B cell (primary cell): Measurements from ENCODE around the gene FCER2.

Source experiments
- EZH2 ChIP-seq: IDR thresholded peaks from 2 replicates; pipeline ENCODE4 v1.6.1; 2012; ENCODE audit warnings: borderline replicate concordance, low read depth, mild to moderate bottlenecking, moderate library complexity, low read length; ENCODE audit not compliant: insufficient read depth, poor library complexity, severe bottlenecking
- TF ChIP-seq, protein P1 (sequence below): fragments of 200-600 bp; IDR thresholded peaks from one replicate; pipeline ENCODE4 v1.8.0; 2022; ENCODE audit warnings: antibody characterized with exemption, mild to moderate bottlenecking

DNA sequence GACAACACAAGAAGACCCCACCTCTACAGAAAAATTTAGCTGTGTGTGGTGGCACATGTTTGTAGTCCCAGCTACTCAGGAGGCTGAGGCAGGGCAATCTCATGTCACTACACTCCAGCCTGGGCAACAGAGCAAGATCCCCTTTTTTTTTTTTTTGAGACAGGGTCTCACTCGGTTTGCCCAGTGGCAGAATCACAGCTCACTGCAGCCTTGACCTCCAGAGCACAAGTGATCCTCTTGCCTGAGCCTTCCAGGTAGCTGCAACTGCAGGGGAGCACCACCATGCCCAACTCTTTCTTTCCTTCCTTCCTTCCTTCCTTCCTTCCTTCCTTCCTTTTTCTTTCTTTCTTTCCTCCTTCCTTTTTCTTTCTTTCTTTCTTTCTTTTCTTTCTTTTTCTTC lies 34.2 kb upstream of the FCER2 start:
- TF ChIP-seq, protein P1, sequence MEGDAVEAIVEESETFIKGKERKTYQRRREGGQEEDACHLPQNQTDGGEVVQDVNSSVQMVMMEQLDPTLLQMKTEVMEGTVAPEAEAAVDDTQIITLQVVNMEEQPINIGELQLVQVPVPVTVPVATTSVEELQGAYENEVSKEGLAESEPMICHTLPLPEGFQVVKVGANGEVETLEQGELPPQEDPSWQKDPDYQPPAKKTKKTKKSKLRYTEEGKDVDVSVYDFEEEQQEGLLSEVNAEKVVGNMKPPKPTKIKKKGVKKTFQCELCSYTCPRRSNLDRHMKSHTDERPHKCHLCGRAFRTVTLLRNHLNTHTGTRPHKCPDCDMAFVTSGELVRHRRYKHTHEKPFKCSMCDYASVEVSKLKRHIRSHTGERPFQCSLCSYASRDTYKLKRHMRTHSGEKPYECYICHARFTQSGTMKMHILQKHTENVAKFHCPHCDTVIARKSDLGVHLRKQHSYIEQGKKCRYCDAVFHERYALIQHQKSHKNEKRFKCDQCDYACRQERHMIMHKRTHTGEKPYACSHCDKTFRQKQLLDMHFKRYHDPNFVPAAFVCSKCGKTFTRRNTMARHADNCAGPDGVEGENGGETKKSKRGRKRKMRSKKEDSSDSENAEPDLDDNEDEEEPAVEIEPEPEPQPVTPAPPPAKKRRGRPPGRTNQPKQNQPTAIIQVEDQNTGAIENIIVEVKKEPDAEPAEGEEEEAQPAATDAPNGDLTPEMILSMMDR = no peak
- no peak for TF ChIP-seq EZH2
